ENCODE results near the gene DCLK2.

DNA sequence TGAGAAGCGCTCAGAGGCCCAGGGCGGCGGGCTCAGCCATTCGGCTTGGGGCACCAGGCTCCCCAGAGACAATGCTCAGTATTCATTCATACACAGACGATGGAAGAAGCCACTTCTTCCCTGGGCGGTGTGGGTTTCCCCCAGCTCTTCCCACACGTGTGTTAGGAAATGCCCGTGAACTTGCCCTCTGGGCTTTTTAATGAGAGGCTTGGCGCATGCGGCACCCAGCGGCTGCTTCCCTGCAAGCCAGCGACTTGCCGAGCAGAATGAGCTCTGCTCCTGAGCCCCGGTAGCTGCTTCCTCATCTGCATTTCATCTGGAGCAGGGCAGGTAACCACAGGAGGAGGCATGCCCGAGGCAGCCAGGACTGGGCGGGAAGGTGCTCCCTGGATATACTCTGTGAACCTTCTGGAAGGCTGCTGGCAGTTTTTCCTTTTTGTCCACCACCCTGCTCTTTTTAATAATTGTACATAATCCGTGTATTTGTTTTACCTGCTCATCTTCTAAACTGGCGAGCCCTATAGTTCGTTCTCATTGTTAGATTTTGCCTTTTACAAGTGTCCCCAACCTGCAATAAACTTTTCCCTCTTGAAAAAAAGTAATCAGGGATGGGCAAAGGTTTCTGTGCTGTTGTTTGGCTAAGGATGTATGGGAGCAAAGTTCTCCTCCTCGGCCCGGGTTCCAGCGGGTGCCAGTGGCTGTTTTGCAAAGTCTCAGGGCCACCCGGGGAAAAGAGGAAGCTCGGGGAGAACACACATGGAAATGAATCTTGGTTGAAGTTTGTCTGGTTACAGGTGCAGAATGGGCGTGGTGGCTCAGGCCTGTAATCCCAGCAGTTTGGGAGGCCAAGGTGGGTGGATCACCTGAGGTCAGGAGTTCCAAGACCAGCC lies 178.8 kb downstream of the DCLK2 start:
- TF ChIP-seq, protein P1, sequence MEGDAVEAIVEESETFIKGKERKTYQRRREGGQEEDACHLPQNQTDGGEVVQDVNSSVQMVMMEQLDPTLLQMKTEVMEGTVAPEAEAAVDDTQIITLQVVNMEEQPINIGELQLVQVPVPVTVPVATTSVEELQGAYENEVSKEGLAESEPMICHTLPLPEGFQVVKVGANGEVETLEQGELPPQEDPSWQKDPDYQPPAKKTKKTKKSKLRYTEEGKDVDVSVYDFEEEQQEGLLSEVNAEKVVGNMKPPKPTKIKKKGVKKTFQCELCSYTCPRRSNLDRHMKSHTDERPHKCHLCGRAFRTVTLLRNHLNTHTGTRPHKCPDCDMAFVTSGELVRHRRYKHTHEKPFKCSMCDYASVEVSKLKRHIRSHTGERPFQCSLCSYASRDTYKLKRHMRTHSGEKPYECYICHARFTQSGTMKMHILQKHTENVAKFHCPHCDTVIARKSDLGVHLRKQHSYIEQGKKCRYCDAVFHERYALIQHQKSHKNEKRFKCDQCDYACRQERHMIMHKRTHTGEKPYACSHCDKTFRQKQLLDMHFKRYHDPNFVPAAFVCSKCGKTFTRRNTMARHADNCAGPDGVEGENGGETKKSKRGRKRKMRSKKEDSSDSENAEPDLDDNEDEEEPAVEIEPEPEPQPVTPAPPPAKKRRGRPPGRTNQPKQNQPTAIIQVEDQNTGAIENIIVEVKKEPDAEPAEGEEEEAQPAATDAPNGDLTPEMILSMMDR (IDR thresholded peaks at IDR 0.05; ENCODE audit: low read depth, low read length), result no peak
- TF ChIP-seq POLR2A (IDR thresholded peaks at IDR 0.05; ENCODE audit: extremely low read depth, insufficient read length) (no peak), MYC (IDR thresholded peaks at IDR 0.05; ENCODE audit: low read depth, low read length) (no peak)
- TF ChIP-seq, protein P2, sequence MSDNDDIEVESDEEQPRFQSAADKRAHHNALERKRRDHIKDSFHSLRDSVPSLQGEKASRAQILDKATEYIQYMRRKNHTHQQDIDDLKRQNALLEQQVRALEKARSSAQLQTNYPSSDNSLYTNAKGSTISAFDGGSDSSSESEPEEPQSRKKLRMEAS (IDR thresholded peaks at IDR 0.05; ENCODE audit: low read depth, low read length), result no peak
